IPS DF 4.7 (cell line): ENCODE results near the gene CSAG2.

Source experiments
- DNase-seq: peaks from one replicate; pipeline ENCODE4 v3.0.0-alpha.2; 2013; ENCODE audit warnings: low spot score; ENCODE audit errors: extremely low read depth

The CSAG2 gene

GRCh38 chrX:152663086-152663485, 46.0 kb downstream of the CSAG2 start:
- DNase-seq = no peak

GRCh38 chrX:152658302-152658701, 50.8 kb downstream of the CSAG2 start:
- DNase-seq = no peak
